A549 (cell line): ENCODE data around the gene SCN3B. TPM values are rescaled to one million over a fixed set of nuclear protein-coding genes. Genes with fewer than 3 reads are reported as not detected.
"Not testable (repeated sequence)": the region's sequence is repeated elsewhere in the genome, so short reads cannot be mapped to it uniquely, and the experiment has no call there.

ENCODE experiments used
- ATAC-seq, 2 experiments: fragments of 200-7000 bp in 1 of 2; fragments of >200 bp in 1 of 2; cut with Nextera tagmentation in 1 of 2; cut with Tn5 transposase in 1 of 2; 3 replicates each; pipeline versions ENCODE4 v1.8.0 to v1.9.1; 2018 to 2020; ENCODE audit warnings: mild to moderate bottlenecking in 1 of 2, moderate library complexity in 1 of 2
- CTCF ChIA-PET: fragments of 300-600 bp; sonication (Branson Sonifier 250); formaldehyde crosslinking; extraction: SDS; loops from one replicate; lab custom pipeline; 2021; ENCODE audit warnings: antibody characterized with exemption, inconsistent platforms; lab: Yijun Ruan, JAX
- POLR2A ChIA-PET: fragments of 350-600 bp; formaldehyde crosslinking; extraction: SDS; loops from one replicate; lab custom pipeline; 2021; ENCODE audit warnings: antibody characterized with exemption, inconsistent platforms; lab: Yijun Ruan, JAX
- DNase-seq, 2 experiments: peaks; one replicate each; pipeline versions ENCODE4 v3.0.0 to v3.0.0-alpha.2; 2011 to 2016; ENCODE audit warnings: low read depth in 1 of 2, low spot score in 1 of 2
- FAIRE-seq: peaks from 2 replicates; lab custom pipeline; 2011; peaks lifted over from hg19 to GRCh38; lab: Jason Lieb, UNC
- H3K27ac ChIP-seq, 2 experiments: fragments of >200 bp; sonication (Bioruptor Twin); formaldehyde crosslinking; 3 replicates each; pipeline ENCODE4 v1.5.1; 2016 to 2017
- H3K4me1 ChIP-seq: fragments of >200 bp; sonication (Bioruptor Twin); formaldehyde crosslinking; 3 replicates; pipeline ENCODE4 v1.6.1; 2016
- H3K4me2 ChIP-seq: fragments of >200 bp; sonication (Bioruptor Twin); formaldehyde crosslinking; 3 replicates; pipeline ENCODE4 v1.6.1; 2016
- H3K4me3 ChIP-seq: fragments of >200 bp; sonication (Bioruptor Twin); formaldehyde crosslinking; 3 replicates; pipeline ENCODE4 v1.5.1; 2016
- H3K9me3 ChIP-seq: fragments of >200 bp; sonication (Bioruptor Twin); formaldehyde crosslinking; 3 replicates; pipeline ENCODE4 v1.6.1; 2016
- BHLHE40 ChIP-seq: IDR thresholded peaks from 2 replicates; pipeline ENCODE4 v1.6.1; 2012; ENCODE audit warnings: low read depth, low read length, inconsistent platforms
- CBX8 ChIP-seq: fragments of 200-600 bp; sonication (generic); IDR thresholded peaks from 2 replicates; pipeline ENCODE4 v1.6.1; 2016
- EHF ChIP-seq: fragments of 250-450 bp; sonication (Bioruptor Pico); IDR thresholded peaks from 2 replicates; pipeline ENCODE4 v1.5.0; 2020; ENCODE audit warnings: mild to moderate bottlenecking
- ESRRA ChIP-seq: fragments of 150-350 bp; IDR thresholded peaks from 2 replicates; pipeline ENCODE4 v1.6.1; 2014; ENCODE audit warnings: mild to moderate bottlenecking, low read length, borderline replicate concordance
- FOSB ChIP-seq: fragments of 250-450 bp; sonication (Bioruptor Pico); IDR thresholded peaks from 2 replicates; pipeline ENCODE4 v1.5.0; 2020; ENCODE audit warnings: mild to moderate bottlenecking, moderate library complexity
- FOSL2 ChIP-seq, 2 experiments: fragments of 450-650 bp in 1 of 2; fragments of >200 bp in 1 of 2; sonication (Bioruptor Twin) in 1 of 2; formaldehyde crosslinking; IDR thresholded peaks; 2 replicates each; pipeline versions ENCODE4 v1.5.0 to v1.6.1; 2016 to 2020; ENCODE audit warnings: mild to moderate bottlenecking in 1 of 2, moderate library complexity in 1 of 2
- HEYL ChIP-seq: fragments of 250-450 bp; sonication (Bioruptor Pico); IDR thresholded peaks from 2 replicates; pipeline ENCODE4 v1.8.0; 2021; ENCODE audit warnings: mild to moderate bottlenecking, moderate library complexity
- MAZ ChIP-seq: fragments of 150-350 bp; IDR thresholded peaks from 2 replicates; pipeline ENCODE4 v1.6.1; 2014; ENCODE audit warnings: antibody characterized with exemption, low read depth, low read length, borderline replicate concordance
- PHF8 ChIP-seq: fragments of 200-600 bp; sonication (generic); IDR thresholded peaks from 2 replicates; pipeline ENCODE4 v1.6.1; 2016; ENCODE audit warnings: low read depth, mild to moderate bottlenecking, antibody characterized with exemption, moderate library complexity, borderline replicate concordance
- POLR2AphosphoS2 ChIP-seq: conservative IDR thresholded peaks from 2 replicates; pipeline ENCODE4 v1.6.1; 2012; ENCODE audit warnings: low read length, improper control_type of control experiment, inconsistent platforms
- RAD21 ChIP-seq, 2 experiments: fragments of >200 bp in 1 of 2; sonication (Bioruptor Twin) in 1 of 2; formaldehyde crosslinking in 1 of 2; IDR thresholded peaks in 1 of 2; conservative IDR thresholded peaks in 1 of 2; 2 replicates in 1 of 2; 3 replicates in 1 of 2; pipeline ENCODE4 v1.6.1; 2012 to 2018; ENCODE audit warnings: inconsistent platforms in 1 of 2
- RARB ChIP-seq: fragments of 250-450 bp; sonication (Bioruptor Pico); IDR thresholded peaks from 2 replicates; pipeline ENCODE4 v1.8.0; 2021; ENCODE audit warnings: mild to moderate bottlenecking, moderate library complexity
- ZC3H11A ChIP-seq: fragments of 450-650 bp; IDR thresholded peaks from 2 replicates; pipeline ENCODE4 v1.6.1; 2014; ENCODE audit warnings: antibody characterized with exemption, mild to moderate bottlenecking
- WGBS: methylation state at CpG from one replicate; pipeline ENCODE4 v1.1.6; 2017; ENCODE audit errors: missing lambda C conversion rate; 5-methylcytosine and 5-hydroxymethylcytosine counted together
- polyA plus RNA-seq, 4 experiments: library from polyadenylated mRNA; depleted of rRNA in 3 of 4; stranded (reverse); fragments of >200 nt; fragmentation: RNase III in 1 of 4; extraction: RNeasy Plus Mini Kit Qiagen cat#74134 plus additional on column Dnase treatment in 1 of 4; gene quantifications; 2 replicates in 3 of 4; 3 replicates in 1 of 4; pipeline ENCODE4 v1.2.3, GENCODE V29; 2011 to 2017
- TF ChIP-seq, protein P1 (sequence below): IDR thresholded peaks from 2 replicates; pipeline ENCODE4 v1.6.1; 2012
- TF ChIP-seq, protein P2 (sequence below): fragments of >200 bp; sonication (Bioruptor Twin); formaldehyde crosslinking; IDR thresholded peaks from 3 replicates; pipeline ENCODE4 v1.5.1; 2016
- TF ChIP-seq, protein P3 (sequence below): fragments of 200-600 bp; sonication (generic); IDR thresholded peaks from 2 replicates; pipeline ENCODE4 v1.6.1; 2016; ENCODE audit warnings: antibody characterized with exemption, mild to moderate bottlenecking, moderate library complexity

The SCN3B gene
- polyA plus RNA-seq, 2 of the 4 experiments (the other 2 are of a cell fraction): 0.18 to 0.37 TPM

DNA sequence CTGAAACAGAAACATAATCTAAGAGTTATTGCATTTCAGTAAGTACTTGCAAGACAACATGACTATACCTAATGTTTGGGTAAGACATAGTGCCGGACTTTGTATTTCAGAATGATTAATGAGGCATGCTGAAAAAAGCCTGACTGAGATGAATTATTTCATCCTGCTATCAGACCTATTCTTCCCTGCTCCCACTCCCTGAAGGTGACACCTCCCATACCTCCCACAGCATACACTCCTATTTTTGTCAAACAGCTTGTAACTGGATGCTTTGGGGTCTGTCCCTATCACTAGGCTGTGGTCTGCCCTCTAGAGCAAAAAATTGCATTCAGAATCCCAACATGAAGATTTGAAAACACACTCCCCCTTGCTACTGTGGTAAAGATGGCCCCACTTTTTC is 10.9 kb upstream of the SCN3B start:
- no peak overlapping the region for H3K4me3 ChIP-seq
- 100% methylated on average over 1 of the region's 1 CpG for WGBS
- DNase-seq: no peak

GRCh38 chr11:123659965-123660364 is 5.5 kb upstream of the SCN3B start:
- H3K4me3 ChIP-seq, POLR2A ChIA-PET, FAIRE-seq, ATAC-seq, H3K4me1 ChIP-seq, DNase-seq, CTCF ChIA-PET, H3K27ac ChIP-seq, H3K9me3 ChIP-seq, H3K4me2 ChIP-seq: not testable (repeated sequence)
- 0% methylated on average over 3 of the region's 3 CpGs for WGBS

More for the DNA sequence above, 10.9 kb upstream of the SCN3B start:
- no peaks in the 10 kb centered on the region; the same call in 2 of the 3 replicates for H3K9me3 ChIP-seq
- no peak overlapping the region for H3K4me2 ChIP-seq
- no peak for FAIRE-seq
- H3K27ac ChIP-seq: no peak overlapping the region
- no peak for ATAC-seq
- H3K4me1 ChIP-seq: no peaks in the 10 kb centered on the region
- POLR2A ChIA-PET: no interaction called here
- CTCF ChIA-PET: no interaction called here
- TF ChIP-seq ESRRA (no peak), RARB (CRISPR knock-in tag) (no peak)

- WGBS: 3% methylated on average over 2 of the region's 2 CpGs
- POLR2A ChIA-PET: no interaction called here
- CTCF ChIA-PET: interaction anchor here (1.1 kb wide), 1 partner anchor 19 kb away, joined by 3 read pairs; no protein-coding TSS in a partner anchor
Measured at GRCh38 chr11:123659311-123659710, 4.9 kb upstream of the SCN3B start.

GRCh38 chr11:123653827-123654565 is 428 bp downstream of the SCN3B start:
- POLR2A ChIA-PET: interaction anchor here (0.6 to 0.9 kb wide), 2 partner anchors 15 to 57 kb away, joined by 3 read pairs; no protein-coding TSS in a partner anchor
- CTCF ChIA-PET: interaction anchor here (1.0 to 7.6 kb wide), 11 partner anchors 10 to 417 kb away, joined by 3 to 52 read pairs (median 5); no protein-coding TSS in a partner anchor

More at GRCh38 chr11:123659311-123659710, 4.9 kb upstream of the SCN3B start:
- H3K4me1 ChIP-seq: no peaks in the 10 kb centered on the region
- ATAC-seq (no peak), DNase-seq (no peak), FAIRE-seq (no peak)
- no peak overlapping the region for H3K4me2 ChIP-seq
- no peaks in the 10 kb centered on the region; the same call in 2 of the 3 replicates for H3K9me3 ChIP-seq
- TF ChIP-seq MAZ: no peak
- TF ChIP-seq CBX8: no peak
- no peak for TF ChIP-seq HEYL (CRISPR knock-in tag)
- TF ChIP-seq, protein P1, sequence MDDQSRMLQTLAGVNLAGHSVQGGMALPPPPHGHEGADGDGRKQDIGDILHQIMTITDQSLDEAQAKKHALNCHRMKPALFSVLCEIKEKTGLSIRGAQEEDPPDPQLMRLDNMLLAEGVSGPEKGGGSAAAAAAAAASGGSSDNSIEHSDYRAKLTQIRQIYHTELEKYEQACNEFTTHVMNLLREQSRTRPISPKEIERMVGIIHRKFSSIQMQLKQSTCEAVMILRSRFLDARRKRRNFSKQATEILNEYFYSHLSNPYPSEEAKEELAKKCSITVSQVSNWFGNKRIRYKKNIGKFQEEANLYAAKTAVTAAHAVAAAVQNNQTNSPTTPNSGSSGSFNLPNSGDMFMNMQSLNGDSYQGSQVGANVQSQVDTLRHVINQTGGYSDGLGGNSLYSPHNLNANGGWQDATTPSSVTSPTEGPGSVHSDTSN: no peak
- TF ChIP-seq RAD21 (conservative IDR thresholded peaks at IDR 0.05 in 1 of 2, IDR thresholded peaks at IDR 0.05 in 1 of 2): no peak
- TF ChIP-seq, protein P2, sequence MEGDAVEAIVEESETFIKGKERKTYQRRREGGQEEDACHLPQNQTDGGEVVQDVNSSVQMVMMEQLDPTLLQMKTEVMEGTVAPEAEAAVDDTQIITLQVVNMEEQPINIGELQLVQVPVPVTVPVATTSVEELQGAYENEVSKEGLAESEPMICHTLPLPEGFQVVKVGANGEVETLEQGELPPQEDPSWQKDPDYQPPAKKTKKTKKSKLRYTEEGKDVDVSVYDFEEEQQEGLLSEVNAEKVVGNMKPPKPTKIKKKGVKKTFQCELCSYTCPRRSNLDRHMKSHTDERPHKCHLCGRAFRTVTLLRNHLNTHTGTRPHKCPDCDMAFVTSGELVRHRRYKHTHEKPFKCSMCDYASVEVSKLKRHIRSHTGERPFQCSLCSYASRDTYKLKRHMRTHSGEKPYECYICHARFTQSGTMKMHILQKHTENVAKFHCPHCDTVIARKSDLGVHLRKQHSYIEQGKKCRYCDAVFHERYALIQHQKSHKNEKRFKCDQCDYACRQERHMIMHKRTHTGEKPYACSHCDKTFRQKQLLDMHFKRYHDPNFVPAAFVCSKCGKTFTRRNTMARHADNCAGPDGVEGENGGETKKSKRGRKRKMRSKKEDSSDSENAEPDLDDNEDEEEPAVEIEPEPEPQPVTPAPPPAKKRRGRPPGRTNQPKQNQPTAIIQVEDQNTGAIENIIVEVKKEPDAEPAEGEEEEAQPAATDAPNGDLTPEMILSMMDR: no peak
- no peak for TF ChIP-seq BHLHE40
- no peak overlapping the region for H3K4me3 ChIP-seq
- no peak overlapping the region for H3K27ac ChIP-seq

More at GRCh38 chr11:123653827-123654565, 428 bp downstream of the SCN3B start:
- DNase-seq: peak; percentile 22 to 35
- WGBS: 0% methylated on average over 5 of the region's 64 CpGs
- Histone ChIP-seq H3K4me2 (peak overlapping the region; percentile 81), H3K9me3 (no peaks in the 10 kb centered on the region), H3K4me1 (peaks cover 3% of the 10 kb centered on the region; the same call in 1 of the 3 replicates), H3K4me3 (peak overlapping the region; percentile 73), H3K27ac (peak overlapping the region in 1 of 2 experiments; percentile 65; a peak in 3 of 6 replicates)
- no peak for FAIRE-seq
- no peak for TF ChIP-seq HEYL (CRISPR knock-in tag)
- TF ChIP-seq POLR2AphosphoS2: no peak
- TF ChIP-seq PHF8: no peak
- TF ChIP-seq FOSL2 (IDR thresholded peaks at IDR 0.05): no peak
- TF ChIP-seq FOSL2 (CRISPR knock-in tag; IDR thresholded peaks at IDR 0.05): no peak
- TF ChIP-seq, protein P2: no peak; the same call in 2 of the 3 replicates
- no peak for TF ChIP-seq EHF (CRISPR knock-in tag)
- TF ChIP-seq, protein P3, sequence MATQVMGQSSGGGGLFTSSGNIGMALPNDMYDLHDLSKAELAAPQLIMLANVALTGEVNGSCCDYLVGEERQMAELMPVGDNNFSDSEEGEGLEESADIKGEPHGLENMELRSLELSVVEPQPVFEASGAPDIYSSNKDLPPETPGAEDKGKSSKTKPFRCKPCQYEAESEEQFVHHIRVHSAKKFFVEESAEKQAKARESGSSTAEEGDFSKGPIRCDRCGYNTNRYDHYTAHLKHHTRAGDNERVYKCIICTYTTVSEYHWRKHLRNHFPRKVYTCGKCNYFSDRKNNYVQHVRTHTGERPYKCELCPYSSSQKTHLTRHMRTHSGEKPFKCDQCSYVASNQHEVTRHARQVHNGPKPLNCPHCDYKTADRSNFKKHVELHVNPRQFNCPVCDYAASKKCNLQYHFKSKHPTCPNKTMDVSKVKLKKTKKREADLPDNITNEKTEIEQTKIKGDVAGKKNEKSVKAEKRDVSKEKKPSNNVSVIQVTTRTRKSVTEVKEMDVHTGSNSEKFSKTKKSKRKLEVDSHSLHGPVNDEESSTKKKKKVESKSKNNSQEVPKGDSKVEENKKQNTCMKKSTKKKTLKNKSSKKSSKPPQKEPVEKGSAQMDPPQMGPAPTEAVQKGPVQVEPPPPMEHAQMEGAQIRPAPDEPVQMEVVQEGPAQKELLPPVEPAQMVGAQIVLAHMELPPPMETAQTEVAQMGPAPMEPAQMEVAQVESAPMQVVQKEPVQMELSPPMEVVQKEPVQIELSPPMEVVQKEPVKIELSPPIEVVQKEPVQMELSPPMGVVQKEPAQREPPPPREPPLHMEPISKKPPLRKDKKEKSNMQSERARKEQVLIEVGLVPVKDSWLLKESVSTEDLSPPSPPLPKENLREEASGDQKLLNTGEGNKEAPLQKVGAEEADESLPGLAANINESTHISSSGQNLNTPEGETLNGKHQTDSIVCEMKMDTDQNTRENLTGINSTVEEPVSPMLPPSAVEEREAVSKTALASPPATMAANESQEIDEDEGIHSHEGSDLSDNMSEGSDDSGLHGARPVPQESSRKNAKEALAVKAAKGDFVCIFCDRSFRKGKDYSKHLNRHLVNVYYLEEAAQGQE: peak; percentile 95
- no peak for TF ChIP-seq FOSB (CRISPR knock-in tag)
- TF ChIP-seq ZC3H11A: no peak
- ATAC-seq: peak; percentile 80
